ENCODE data around the gene MAP3K20.
"Not testable (repeated sequence)": the region's sequence is repeated elsewhere in the genome, so short reads cannot be mapped to it uniquely, and the experiment has no call there.

The MAP3K20 gene

GRCh38 chr2:173087793-173088496 lies 12.3 kb downstream of the MAP3K20 start:
- no peak for DNase-seq

GRCh38 chr2:173090276-173090877 lies 14.7 kb downstream of the MAP3K20 start:
- DNase-seq: no peak

- no peak for DNase-seq
Measured at GRCh38 chr2:173090973-173091660, 15.5 kb downstream of the MAP3K20 start.

- DNase-seq: no peak
Measured at GRCh38 chr2:173091910-173092309, 16.3 kb downstream of the MAP3K20 start.

- no peak for DNase-seq
Measured at GRCh38 chr2:173092844-173093402, 17.3 kb downstream of the MAP3K20 start.

GRCh38 chr2:173093617-173094016 lies 18.0 kb downstream of the MAP3K20 start:
- DNase-seq: not testable (repeated sequence)

- DNase-seq: no peak
Measured at GRCh38 chr2:173094731-173095130, 19.1 kb downstream of the MAP3K20 start.

GRCh38 chr2:173095356-173095755 lies 19.7 kb downstream of the MAP3K20 start:
- DNase-seq: no peak

- DNase-seq: no peak
Measured at GRCh38 chr2:173099271-173099670, 23.6 kb downstream of the MAP3K20 start.

GRCh38 chr2:173099804-173100203 lies 24.2 kb downstream of the MAP3K20 start:
- no peak for DNase-seq

- no peak for DNase-seq
Measured at GRCh38 chr2:173101687-173102086, 26.0 kb downstream of the MAP3K20 start.

GRCh38 chr2:173104156-173104555 lies 28.5 kb downstream of the MAP3K20 start:
- DNase-seq: no peak

GRCh38 chr2:173106959-173107628 lies 31.4 kb downstream of the MAP3K20 start:
- DNase-seq: no peak

- no peak for DNase-seq
Measured at GRCh38 chr2:173107629-173108022, 32.0 kb downstream of the MAP3K20 start.

- DNase-seq: no peak
Measured at GRCh38 chr2:173109253-173110188, 33.9 kb downstream of the MAP3K20 start.

- DNase-seq: no peak
Measured at GRCh38 chr2:173117678-173118077, 42.0 kb downstream of the MAP3K20 start.

GRCh38 chr2:173118395-173118794 lies 42.7 kb downstream of the MAP3K20 start:
- no peak for DNase-seq

- DNase-seq: no peak
Measured at GRCh38 chr2:173119069-173119807, 43.6 kb downstream of the MAP3K20 start.

- DNase-seq: no peak
Measured at GRCh38 chr2:173119944-173120343, 44.3 kb downstream of the MAP3K20 start.

GRCh38 chr2:173122936-173123335 lies 47.3 kb downstream of the MAP3K20 start:
- no peak for DNase-seq

GRCh38 chr2:173124441-173124840 lies 48.8 kb downstream of the MAP3K20 start:
- no peak for DNase-seq
